ENCODE measurements around the gene MTCL1.

MTCL1 gene

DNA sequence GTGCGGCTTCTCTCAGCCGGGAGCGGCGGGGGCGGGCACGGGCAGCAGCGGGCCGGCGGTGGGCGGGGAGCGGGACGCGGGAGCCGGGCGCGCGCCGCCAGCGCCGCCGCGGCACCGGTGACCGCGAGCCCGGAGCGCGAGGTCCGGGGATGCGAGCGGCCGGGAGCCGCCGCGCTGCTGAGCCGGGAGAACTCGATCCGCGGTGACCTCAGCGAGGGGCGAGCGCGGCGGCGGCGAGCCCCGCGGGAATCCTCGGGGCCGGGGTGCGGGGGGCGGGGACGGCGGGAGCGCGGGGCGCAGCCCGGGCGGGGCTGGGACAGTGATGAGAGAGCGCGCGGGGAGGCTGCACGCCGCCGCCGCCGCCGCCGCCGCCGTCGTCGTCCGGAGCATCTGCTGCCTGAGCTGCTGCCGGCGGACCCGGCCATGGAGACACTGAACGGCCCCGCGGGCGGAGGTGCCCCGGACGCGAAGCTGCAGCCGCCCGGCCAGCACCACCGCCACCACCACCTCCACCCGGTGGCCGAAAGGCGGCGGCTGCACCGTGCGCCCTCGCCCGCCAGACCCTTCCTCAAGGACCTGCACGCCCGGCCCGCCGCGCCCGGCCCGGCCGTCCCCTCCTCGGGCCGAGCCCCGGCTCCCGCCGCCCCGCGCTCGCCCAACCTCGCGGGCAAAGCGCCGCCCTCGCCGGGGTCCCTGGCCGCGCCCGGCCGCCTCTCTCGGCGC, at the start of gene MTCL1:
Gene MTCL1, plus strand, starts transcription at position 319 of the 723 bp plus-strand sequence. Its CDS starts 105 bp downstream, at position 424.
- peak; percentile 10 for DNase-seq

DNA sequence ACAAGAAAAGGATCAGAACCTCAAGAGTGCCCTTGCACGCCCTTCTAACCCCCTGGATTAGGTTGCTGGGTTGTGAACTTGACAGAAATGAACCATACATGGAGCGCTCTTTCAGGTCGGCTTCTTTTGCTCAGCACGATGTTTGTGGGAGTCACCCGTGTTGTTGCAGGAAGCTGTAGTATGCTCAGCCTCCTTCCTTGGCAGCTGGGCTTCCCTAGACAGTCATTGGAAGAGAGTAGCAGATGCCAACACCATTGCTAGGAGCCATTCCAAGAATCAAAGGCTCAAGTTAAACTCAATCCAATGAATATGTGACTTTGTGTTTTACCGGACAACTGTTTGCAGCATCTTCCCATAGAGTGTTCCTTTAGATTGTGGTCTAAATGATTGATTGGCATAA, 49.1 kb upstream of the MTCL1 start:
- DNase-seq = no peak

DNA sequence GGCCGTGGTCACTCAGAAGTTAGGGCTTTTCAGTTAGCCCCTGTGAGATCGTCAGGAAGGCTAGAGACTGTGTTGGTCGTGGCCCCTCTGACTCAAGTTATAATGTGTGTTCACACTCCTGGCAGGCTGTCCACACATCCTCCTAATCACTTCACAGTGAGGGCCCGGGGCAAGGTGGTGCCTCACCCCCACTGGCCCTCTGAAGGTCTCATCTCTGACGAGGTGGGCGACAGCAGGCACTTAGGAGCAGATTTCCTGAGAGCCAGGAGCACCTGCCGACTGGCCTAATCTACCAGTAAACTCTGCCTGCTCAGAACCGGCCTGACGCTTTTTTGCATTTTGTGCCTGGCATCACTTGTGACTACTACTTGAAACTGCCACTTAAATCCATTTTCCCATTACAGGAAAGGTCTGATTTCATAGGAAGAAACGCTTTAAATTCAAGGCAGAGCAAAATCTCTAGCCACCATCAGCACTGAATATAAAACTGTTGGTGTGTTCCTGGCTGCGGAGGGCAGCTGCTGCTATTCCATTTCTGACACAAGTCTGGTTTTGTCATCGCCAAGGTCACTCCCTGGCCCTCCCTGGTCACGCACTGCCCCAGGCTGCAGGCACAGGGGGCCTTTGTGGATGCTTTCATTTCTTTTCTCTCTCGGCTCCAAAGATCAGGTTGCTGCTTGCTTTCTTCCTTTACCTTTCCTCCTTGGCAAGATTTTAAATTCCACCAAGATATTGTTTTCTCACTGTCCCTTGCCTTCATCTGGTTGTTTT, 48.1 kb upstream of the MTCL1 start:
- no peak for DNase-seq

DNA sequence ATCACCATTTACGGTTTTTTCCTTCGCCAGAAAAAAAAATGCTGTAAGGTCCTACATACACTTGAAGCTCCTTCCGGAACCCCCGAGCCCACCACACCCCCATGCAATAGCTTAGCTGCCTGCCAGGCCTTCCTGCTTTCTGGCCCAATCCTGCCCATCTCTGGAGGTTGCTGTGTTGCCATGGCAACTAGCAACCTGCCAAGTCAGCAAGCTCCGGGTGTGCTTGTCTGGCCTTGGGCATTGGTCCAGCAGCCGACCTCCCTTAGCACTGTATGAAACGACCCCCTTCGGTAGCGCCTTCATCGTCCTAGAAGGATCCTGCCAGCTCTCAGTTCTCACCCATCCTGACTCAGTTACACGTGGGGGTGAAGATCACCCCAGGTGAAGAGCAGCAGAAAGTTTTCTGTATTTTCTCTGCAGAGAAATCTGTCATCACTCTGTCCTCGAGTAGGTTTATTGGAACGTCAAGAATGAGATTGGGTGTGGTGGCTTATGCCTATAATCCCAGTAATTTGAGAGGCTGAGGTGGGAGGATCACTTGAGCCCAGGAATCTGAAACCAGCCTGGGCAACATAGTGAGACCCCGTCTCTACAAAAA, 47.4 kb upstream of the MTCL1 start:
- no peak for DNase-seq

DNA sequence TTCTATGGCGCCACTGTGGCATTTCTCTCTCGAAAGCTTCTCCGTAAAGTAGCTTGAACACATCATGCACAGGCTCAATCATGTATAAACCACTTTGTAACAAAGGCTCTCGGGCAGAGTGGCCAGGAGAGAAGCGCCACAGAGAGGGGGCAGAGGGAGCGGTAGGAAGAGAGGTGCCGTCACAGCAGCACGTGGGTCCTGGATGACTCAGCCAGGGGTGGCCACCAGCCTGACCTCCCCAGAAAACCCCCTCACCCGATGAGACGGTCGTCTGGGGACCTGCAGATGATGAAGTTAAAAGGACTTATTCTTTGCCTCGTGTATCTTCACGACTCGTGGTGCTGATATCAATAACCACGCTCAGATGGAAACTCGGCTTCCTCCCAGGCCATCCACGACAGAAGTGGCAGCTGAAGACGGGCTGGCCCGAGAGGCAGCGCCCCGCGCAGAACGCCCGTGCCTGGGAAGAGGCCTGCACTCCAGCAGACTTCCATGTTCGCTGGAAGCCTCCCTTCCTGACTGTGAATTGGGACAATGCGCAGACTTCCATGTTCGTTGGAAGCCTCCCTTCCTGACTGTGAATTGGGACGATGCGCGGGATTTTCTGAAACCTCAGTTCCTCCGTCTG, 46.4 kb upstream of the MTCL1 start:
- no peak for DNase-seq

DNA sequence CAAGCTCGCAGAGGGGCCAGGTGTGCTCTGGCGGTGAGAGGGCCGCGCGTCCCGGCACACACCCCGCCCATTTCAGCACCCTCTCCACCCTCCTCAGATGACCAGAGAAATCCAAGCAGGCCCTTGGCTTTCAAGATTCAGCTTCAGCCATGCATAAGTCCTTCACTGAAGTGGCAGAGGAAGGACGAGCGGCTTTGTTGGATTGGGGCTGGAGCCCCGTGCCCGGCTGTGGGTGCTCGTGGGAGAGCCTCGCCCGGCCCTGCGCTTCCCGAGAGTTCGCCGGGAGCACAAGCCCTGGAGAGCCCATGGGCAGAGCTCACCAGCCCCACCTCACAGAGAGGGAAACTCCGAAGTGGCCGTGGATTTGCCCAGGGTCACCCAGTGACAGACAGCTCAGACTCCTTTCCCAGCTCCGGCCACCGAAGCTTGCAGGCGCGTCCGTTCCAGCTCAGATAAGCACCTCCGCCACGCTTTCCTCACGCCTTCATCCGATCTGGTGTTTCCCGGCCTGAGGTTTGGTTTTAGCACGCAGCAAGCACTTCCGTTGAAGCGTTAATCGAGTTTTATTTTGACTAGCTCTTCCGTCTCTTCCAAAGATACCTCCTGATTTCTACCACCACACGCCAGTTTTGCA, 45.6 kb upstream of the MTCL1 start:
- no peak for DNase-seq

DNA sequence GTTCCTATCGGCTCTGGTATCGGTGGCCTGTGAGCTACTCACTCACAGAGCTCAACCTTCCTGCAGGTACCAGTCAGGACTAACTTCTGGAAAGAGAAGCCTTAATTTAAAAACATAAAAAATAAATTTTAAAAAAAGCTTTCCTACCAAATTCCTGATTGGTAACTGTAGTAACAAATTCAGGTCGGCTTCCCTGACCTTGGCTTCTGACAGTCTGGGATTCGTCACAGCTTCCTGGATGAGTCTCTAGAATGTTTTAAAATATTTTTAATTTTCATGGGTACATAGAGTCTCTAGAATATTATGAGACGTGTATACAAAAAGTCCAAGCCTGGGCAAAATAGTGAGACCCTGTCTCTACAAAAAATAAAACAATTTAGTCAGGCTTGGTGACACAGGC, 45.0 kb upstream of the MTCL1 start:
- DNase-seq = no peak

DNA sequence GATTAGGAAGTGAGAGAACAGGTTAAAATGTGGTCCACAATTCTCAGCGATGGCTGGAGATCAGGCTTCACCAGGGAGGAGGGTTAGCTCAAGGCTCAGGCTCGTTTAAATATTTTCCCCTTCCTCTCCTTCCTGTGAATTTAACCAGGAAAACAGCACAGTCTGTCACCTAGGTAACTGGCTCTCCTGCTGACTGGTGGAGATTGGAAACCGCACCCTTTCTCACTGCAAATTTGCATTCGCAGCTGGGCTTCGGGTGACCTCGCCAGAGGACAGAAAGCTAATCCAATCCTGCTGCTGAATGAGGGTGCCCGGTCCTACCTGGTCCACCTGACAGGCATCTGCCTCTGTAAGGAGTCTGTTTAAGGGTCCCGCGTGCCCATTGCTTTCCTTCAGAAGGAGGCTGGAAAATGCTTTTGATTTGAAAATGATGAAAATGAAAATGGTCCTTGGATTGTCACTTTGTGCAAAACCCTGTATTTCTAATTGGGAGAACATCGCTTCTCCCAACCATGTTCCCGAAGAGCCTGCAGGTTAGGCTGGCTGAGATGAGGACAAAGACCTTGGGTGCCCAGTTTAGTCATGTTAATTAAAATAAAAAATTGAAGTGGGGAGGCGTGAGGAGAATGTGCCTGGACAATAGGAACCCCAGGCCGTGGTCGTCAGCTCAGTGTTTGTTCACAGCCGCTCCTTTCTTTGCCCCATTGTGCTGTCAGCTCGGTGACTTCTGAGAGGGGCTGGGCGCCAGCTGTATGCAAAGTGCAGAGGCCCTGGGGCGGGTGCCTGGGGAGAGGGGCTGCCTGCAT, 43.4 kb upstream of the MTCL1 start:
- DNase-seq = no peak

DNA sequence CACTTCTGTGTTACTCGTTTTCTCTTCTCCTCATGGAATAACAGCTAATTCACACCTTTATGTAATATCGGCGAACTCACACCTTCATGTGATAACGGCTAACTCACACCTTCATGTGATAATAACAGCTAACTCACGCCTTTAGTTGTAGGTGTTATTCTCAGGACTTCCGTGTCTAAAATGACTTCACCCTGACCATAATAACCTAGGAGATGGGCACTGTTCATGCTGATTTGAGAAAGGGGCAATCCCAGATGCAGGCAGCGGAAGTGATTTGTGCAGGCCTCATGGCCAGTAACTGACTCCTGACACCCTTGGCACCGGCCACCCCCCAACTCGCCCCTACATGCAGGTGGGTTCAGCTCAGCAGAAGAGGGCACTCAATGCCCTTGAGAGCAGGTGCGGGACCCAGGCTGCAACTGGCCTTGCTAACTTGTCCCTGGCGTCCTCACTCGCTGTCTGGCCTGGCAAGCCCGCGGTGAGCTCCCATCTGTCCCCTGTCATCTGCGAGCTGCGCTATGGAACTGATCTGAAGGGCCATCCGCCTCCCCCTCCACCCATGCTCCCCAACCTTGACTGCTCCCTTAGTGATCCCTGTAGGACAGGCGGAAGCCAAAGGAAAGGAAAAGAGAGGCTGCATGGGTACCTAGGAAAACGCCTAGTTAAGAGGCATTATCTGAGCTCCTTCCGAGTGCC, 42.6 kb upstream of the MTCL1 start:
- DNase-seq = no peak

DNA sequence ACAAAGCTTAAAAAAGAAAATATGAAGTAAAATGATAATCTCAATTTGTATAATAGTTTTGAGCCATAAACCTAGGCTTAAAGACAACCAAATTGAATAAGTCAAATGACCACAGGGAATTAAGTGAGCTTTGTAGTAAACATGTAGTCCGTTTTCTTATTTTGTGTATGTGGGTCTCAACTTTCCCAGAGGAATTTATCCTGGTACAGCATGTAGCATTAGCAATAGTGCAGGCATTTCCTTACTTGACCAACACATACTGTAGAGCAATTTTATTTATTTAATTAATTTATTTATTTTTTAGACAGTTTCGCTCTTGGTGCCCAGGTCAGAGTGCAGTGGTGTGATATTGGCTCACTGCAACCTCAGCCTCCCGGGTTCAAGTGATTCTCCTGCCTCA, 37.5 kb upstream of the MTCL1 start:
- no peak for DNase-seq

DNA sequence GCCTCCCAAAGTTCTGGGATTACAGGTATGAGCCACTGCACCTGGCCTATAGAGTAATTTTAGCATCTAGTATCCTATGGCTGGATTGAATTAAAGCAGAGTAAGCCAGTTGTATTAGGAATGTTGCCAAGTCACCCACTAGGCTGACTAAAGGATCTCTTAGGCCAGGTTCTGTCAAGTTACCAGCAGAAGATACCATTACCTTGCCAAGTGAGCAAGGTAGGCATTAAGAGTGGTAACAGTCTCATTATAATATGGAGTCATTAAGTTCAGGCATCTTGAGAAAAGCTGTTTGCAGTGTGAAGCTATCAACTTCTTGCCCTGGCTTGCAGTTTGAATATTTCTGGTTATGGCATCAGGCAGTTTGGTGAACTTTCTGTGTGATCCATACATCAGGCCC, 37.0 kb upstream of the MTCL1 start:
- no peak for DNase-seq

DNA sequence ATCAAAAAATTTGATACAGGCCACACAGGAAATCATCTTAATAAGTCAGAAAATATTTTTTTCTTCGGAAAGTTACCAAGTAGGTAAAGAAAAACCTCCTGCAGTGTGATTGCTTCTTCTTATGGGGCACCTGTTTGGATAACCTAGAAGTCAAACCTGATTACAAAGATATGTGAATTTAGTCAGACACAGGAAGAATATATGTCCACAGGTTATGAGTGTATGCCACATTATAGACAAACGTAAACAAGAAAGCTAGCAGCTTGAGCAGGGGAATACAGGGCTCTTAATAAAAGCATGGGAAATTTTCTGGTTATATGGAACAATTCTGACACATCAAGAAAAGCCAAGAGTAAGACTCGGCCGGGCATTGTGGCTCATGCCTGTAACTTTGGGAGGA, 35.8 kb upstream of the MTCL1 start:
- no peak for DNase-seq

DNA sequence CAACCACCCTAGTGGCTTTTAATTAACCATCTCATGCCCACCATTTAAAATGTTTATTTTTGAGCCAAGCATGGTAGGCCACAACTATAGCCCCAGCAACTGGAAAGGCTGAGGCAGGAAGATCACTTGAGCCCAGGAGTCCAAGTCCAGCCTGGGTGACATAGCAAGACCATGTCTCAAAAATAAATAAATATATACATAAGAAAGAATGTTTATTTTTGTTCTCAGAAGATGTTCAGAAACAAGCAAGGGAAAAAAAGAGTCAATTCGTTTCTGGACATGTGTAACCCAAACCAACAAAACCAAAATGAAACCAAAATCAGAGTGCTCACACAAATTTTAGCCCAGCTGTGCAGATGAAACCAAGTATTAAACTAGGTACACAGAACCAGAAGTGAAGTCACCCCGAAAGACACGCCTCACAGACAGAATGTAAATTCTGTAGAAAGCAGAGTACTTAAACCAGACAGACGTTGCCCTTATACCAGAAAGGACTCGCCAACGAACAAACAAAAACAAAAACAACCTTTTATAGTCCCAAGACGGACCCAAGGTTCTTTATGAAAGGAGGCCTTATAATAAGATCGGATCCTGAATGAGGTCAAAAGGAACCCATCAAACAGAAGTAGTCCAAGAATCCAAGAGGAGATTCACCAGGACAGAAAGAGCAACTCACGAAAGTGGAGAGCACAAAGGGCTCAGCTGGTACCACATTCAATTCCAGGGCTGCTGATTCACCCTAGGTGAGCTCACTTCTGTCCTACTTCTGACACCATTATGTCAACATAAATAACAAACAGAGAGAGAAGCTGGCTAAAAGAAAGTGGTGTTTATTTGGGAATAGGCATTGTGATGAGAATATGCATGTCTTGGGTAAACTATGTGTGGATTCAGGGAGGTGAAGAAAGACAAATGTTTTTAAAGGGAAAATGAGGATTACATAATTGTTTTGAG, 31.8 kb upstream of the MTCL1 start:
- DNase-seq = no peak

DNA sequence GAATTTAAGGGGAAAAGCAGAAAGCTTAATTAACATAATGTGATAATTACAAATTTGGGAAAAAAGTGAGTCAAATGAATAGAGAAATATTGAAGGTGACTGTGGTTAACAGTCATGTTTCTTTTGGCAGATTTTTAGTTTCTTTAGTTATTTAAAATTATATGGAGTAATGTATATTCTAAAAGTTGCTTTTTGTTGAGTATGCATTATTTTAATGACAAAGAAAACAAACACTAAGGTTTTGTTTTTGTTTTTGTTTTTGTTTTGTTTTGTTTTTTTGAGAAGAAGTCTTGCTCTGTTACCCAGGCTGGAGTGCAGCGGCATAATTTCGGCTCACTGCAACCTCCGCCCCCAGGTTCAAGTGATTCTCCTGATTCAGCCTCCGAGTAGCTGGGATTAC, 30.3 kb upstream of the MTCL1 start:
- no peak for DNase-seq

DNA sequence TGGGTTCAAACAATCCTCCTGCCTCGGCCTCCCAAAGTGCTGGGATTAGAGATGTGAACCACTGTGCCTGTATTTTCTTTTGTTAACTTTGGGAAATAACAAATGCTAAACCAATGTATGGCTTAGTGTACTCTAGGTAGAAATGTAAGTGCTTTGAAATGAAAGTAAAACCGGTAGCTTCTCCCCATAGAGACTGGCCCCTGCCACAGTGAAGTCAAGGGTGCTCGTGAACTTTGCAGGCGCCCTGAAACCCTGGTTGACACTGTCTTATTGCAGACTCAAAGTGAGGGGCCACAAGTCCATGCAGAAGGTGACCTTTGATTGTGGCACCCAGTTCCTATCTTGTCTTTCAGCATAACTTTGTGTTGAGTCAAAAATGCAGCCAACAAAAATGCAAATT, 24.2 kb upstream of the MTCL1 start:
- no peak for DNase-seq

DNA sequence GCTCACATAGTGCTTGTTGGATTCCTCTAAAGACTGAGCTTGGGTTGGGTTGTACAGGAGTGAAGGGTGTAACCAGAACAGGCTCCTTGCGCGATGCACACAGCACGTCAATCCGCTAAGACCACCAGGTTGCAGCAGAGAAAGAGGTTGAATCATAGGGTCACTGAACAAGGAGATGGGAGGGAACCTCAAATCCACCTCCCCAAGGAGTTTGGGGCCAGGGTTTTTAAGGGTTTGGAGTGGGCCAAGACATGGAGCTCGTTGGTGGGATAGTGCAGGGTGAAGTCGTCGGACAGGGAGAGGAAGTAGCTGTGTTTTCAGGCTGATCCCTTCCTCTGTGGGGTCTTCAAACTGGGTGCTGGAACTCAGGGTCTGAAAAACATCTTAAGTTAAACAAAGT, 20.8 kb upstream of the MTCL1 start:
- DNase-seq = no peak

DNA sequence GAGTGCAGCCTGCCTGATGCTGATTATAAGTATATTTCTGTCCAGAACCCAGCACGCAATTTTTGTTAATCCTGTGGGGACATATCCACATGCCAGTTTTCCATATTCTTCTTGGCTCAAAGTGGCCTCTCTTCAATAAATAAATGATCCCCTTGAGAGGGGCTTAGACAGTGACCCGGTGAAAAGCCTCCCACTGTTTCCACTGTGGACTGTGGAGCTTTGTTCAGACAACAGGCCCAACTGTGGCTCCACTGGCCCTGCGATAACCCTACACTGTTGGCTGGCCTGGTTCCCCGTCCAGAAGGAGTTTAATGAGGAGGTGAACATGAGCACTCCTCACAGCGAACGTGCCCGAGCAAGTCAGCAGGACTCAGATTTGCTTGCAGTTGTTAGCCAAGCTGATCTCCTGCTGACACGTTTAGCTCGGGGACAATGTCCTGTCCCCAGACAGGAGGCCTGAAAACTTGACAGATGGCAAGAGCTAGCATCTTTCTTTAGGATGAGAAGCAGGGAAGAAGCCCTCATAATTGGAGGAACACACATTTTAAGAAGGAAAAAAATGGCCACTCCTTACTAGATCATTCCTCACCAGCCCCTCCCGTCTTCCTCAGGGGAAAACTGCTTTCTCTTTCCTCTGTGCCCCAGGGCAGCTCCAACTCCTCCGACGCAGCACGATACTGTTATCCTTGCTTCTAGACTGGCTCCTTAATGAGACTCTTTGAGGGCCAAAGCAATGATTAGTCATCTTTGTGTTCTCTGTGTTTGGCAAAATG, 20.0 kb upstream of the MTCL1 start:
- DNase-seq = no peak

DNA sequence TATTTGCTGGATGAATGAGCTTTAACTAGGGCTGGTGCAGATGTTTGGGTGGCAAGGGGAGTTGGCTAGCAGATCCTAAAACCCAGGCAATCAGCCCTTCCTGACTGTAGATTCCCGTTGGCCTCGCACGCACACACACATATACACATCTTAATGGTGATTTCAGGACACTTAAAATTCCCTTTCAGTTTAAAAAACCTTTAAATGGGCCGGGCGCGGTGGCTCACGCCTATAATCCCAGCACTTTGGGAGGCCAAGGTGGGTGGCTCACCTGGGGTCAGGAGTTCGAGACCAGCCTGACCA, 19.5 kb upstream of the MTCL1 start:
- DNase-seq = no peak

DNA sequence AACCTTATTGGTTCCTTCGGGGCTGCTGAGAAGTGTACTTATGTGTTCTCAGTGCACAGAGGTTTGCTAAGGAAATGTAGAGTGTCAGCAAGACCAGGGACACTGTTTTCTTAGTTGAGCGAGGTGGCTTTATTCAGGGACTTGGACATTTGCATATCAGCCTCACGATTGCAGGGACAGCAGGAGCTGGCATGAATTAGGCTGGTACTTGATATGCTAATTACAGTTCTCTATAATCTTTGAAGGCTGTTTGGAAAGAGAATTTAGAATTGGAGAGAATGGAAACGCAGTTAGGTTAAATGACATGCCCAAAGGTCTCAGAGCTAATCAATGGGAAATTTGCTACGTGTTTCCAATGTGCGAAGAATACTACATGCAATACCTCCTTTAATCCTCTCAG, 18.7 kb upstream of the MTCL1 start:
- no peak for DNase-seq

DNA sequence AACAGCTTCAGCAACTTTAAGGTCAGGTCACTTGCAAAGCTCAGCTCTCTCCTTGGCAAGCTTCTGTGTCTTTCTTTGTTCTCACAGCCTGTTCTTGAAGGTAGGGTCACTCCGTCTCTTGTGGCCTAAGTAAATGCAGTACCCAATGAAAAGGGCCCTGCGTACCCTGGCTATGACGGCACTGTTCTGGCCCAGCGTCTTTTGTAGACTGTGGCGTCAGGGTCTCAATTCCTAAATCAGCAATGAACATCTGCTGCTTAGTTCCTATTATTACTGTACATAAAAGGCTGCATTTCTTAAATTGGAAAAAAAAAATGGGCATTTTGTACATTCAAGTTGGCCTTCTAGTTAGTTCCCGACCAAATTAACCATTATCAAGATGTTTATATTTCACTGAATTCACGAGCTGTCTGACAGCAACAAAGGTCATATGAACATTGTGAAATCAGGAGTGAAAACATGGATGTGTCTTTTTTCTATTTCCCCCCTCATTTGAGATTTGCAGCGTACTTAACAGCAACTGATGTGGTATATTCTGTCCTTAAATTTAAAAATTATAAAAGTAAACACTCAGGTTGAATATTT, 17.0 kb upstream of the MTCL1 start:
- no peak for DNase-seq
